ENCODE results near the gene OR1G1. TPM values are rescaled to one million over a fixed set of nuclear protein-coding genes. Genes with fewer than 3 reads are reported as not detected.
"Not testable (repeated sequence)": the region's sequence is repeated elsewhere in the genome, so short reads cannot be mapped to it uniquely, and the experiment has no call there.

OR1G1 gene
- not detected for total RNA-seq

- no peaks in the 10 kb centered on the region for H3K4me1 Mint-ChIP-seq (ENCODE audit: low read depth)
- H3K9me3 Mint-ChIP-seq, result no peaks in the 10 kb centered on the region
- no peak within 1 kb of the TSS for H3K4me3 Mint-ChIP-seq
- H3K27me3 Mint-ChIP-seq (ENCODE audit: low read depth), result peaks cover 50% of the 10 kb centered on the region
- no peaks in the 10 kb centered on the region for H3K36me3 Mint-ChIP-seq (ENCODE audit: insufficient read depth)
- DNase-seq, result no peak
- no peak for ATAC-seq
Observed at GRCh38 chr17:3127451-3127850, at the start of gene OR1G1. Gene OR1G1 (minus strand): TSS chr17:3127551. CDS start chr17:3127551, 0 bp downstream.

DNA sequence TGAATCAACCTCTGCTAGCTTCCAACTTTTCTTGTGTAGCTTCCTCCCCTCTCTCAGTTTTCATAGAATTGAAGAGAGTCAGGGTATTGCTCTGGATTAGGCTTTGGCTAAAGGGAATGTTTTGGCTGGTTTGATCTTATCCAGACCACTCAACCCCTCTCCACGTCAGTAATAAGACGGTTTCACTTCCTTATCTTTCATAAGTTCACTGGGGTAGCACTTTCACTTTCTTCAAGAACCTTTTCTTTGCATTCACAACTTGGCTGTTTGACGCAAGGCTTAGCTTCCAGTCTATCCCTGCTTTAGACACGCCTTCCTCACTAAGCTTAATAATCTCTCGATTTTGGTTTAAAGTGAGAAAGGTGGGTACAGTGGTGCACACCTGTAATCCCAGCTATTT is 40.2 kb upstream of the OR1G1 start:
- Mint-ChIP-seq H3K36me3 (ENCODE audit: insufficient read depth) (no peaks in the 10 kb centered on the region), H3K4me1 (ENCODE audit: low read depth) (no peaks in the 10 kb centered on the region), H3K4me3 (no peak overlapping the region), H3K27me3 (ENCODE audit: low read depth) (peaks cover 31% of the 10 kb centered on the region), H3K9me3 (peaks cover 10% of the 10 kb centered on the region)
- no peak for DNase-seq
- ATAC-seq, result no peak

DNA sequence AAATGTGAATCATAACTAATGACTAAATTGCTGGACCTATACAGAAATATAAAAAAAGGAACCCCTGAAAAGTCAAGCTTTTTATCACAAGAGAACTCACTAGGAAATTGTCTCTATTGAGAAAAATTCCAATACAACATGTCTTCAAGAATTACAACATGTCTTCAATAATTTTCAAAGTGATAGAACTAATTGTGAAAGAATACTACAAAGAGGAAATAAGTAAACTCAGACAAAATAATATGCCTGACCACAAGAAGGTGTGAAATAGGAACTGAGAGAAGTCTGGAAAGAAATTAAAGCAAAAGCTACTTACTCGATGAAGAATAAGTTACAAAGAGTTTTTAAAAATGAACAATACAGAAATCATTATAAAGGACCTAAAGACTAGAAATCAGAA is 29.9 kb upstream of the OR1G1 start:
- Mint-ChIP-seq H3K4me3 (no peak overlapping the region), H3K4me1 (ENCODE audit: low read depth) (no peaks in the 10 kb centered on the region), H3K9me3 (no peaks in the 10 kb centered on the region), H3K27me3 (ENCODE audit: low read depth) (peaks cover 31% of the 10 kb centered on the region), H3K36me3 (ENCODE audit: insufficient read depth) (no peaks in the 10 kb centered on the region)
- ATAC-seq (no peak), DNase-seq (no peak)

DNA sequence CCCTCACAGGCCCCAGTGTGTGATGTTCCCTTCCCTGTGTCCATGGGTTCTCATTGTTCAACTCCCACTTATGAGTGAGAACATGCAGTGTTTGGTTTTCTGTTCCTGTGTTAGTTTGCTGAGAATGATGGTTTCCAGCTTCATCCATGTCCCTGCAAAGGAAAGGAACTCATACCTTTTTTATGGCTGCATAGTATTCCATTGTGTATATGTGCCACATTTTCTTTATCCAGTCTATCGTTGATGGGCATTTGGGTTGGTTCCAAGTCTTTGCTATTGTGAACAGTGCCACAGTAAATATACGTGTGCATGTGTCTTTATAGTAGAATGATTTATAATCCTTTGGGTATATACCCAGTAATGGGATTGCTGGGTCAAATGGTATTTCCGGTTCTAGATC is 10.1 kb upstream of the OR1G1 start:
- ATAC-seq, result not testable (repeated sequence)

GRCh38 chr17:3104322-3104721 is 23.0 kb downstream of the OR1G1 start, which contains the start of gene OR1D2:
Gene OR1D2 (minus strand): TSS chr17:3104422. CDS start chr17:3092996, 11,426 bp downstream.
- peaks cover 20% of the 10 kb centered on the region for H3K27me3 Mint-ChIP-seq (ENCODE audit: low read depth)
- no peak for ATAC-seq
- peaks cover 3% of the 10 kb centered on the region for H3K36me3 Mint-ChIP-seq (ENCODE audit: insufficient read depth)
- H3K9me3 Mint-ChIP-seq, result peaks cover 31% of the 10 kb centered on the region
- H3K4me3 Mint-ChIP-seq, result no peak within 1 kb of the TSS
- DNase-seq, result no peak
- H3K4me1 Mint-ChIP-seq (ENCODE audit: low read depth), result no peaks in the 10 kb centered on the region

More for the DNA sequence above, 10.1 kb upstream of the OR1G1 start:
- Mint-ChIP-seq H3K9me3 (peaks cover 11% of the 10 kb centered on the region), H3K27me3 (ENCODE audit: low read depth) (peaks cover 18% of the 10 kb centered on the region)
- not testable (repeated sequence) for H3K4me1 Mint-ChIP-seq (ENCODE audit: low read depth); H3K4me3 Mint-ChIP-seq; DNase-seq; H3K36me3 Mint-ChIP-seq (ENCODE audit: insufficient read depth)

Other genes with a start within 250 kb of the OR1G1 start
- not detected for gene OR1D5, start 63.9 kb downstream of the OR1G1 start, total RNA-seq
- gene OR1D2, start 23.1 kb downstream of the OR1G1 start, total RNA-seq, result not detected
- not detected for gene OR1A2, start 70.0 kb upstream of the OR1G1 start, total RNA-seq
- not detected for gene OR1A1, start 80.1 kb upstream of the OR1G1 start, total RNA-seq
- under 1 TPM in 2 of 3 donors, not detected in 1; 0.25 to 0.46 TPM for gene OR3A1, start 170.8 kb upstream of the OR1G1 start, total RNA-seq

Measured in activated T-cell treated with anti-CD3 and anti-CD28 coated beads, Interleukin-2, amount 50 U/mL, for 4 hours (primary cell).